Fibroblast of lung (primary cell): Measurements from ENCODE around the gene NAA10.

ENCODE experiments used
- CTCF ChIP-seq, 2 donors: IDR thresholded peaks in 1 of 2; conservative IDR thresholded peaks in 1 of 2; 1 replicate in 1 of 2; 2 replicates in 1 of 2; pipeline ENCODE4 v1.5.1; 2011 to 2012; ENCODE audit warnings: low read length in 2 of 2, control low read depth in 1 of 2, inconsistent platforms in 1 of 2, low read depth in 1 of 2, mild to moderate bottlenecking in 1 of 2
- EZH2 ChIP-seq: IDR thresholded peaks from 2 replicates; pipeline ENCODE4 v1.5.1; 2012; ENCODE audit warnings: low read length, control low read depth, mild to moderate bottlenecking; ENCODE audit errors: missing control alignments

GRCh38 chrX:153934148-153934761, 582 bp downstream of the NAA10 start:
- no peak for TF ChIP-seq CTCF (conservative IDR thresholded peaks at IDR 0.05 in 1 of 2, IDR thresholded peaks at IDR 0.05 in 1 of 2; ENCODE audit: low read depth in 1 of 2, low read length in 2 of 2)
- TF ChIP-seq EZH2, result no peak
